RWPE2 (cell line): Measurements from ENCODE around the gene PGS1.
A peak's percentile ranks its signal among the peaks of the same experiment; 100 is the strongest.

ENCODE experiments used
- ATAC-seq: fragments of 200-7000 bp; cut with Tn5 transposase; 3 replicates; pipeline ENCODE4 v1.9.1; 2021; ENCODE audit warnings: low read depth
- DNase-seq: peaks from one replicate; pipeline ENCODE4 v3.0.0-alpha.2; 2020; ENCODE audit warnings: low spot score
- H3K27ac ChIP-seq: fragments of 450-650 bp; 2 replicates; pipeline ENCODE4 v1.5.1; 2017; ENCODE audit warnings: mild to moderate bottlenecking; ENCODE audit not compliant: poor library complexity, severe bottlenecking
- H3K27me3 ChIP-seq: fragments of 250-450 bp; sonication (Bioruptor Pico); 2 replicates; pipeline ENCODE4 v1.5.1; 2021; ENCODE audit warnings: mild to moderate bottlenecking, moderate library complexity; ENCODE audit not compliant: insufficient read depth, poor library complexity, severe bottlenecking
- H3K36me3 ChIP-seq: fragments of 250-450 bp; sonication (Bioruptor Pico); 2 replicates; pipeline ENCODE4 v1.5.1; 2020; ENCODE audit warnings: low read depth, mild to moderate bottlenecking, moderate library complexity
- H3K4me1 ChIP-seq: fragments of 250-450 bp; sonication (Bioruptor Pico); 2 replicates; pipeline ENCODE4 v1.5.1; 2021; ENCODE audit warnings: mild to moderate bottlenecking, moderate library complexity; ENCODE audit not compliant: insufficient read depth, poor library complexity, severe bottlenecking
- H3K4me3 ChIP-seq: fragments of 250-450 bp; sonication (Bioruptor Pico); 2 replicates; pipeline ENCODE4 v1.5.1; 2021; ENCODE audit warnings: mild to moderate bottlenecking, moderate library complexity; ENCODE audit not compliant: severe bottlenecking
- H3K9me3 ChIP-seq: fragments of 250-450 bp; sonication (Bioruptor Pico); 2 replicates; pipeline ENCODE4 v1.5.1; 2021; ENCODE audit warnings: mild to moderate bottlenecking, moderate library complexity; ENCODE audit not compliant: severe bottlenecking
- CTCF ChIP-seq: fragments of 450-650 bp; IDR thresholded peaks from one replicate; pipeline ENCODE4 v1.5.1; 2017; ENCODE audit warnings: mild to moderate bottlenecking, moderate library complexity; ENCODE audit not compliant: poor library complexity, severe bottlenecking

PGS1 gene

GRCh38 chr17:78351449-78352006 lies 26.9 kb upstream of the PGS1 start:
- Histone ChIP-seq H3K36me3 (no peaks in the 10 kb centered on the region), H3K4me1 (peaks cover 29% of the 10 kb centered on the region), H3K9me3 (no peaks in the 10 kb centered on the region), H3K27ac (peak overlapping the region; percentile 85), H3K27me3 (no peaks in the 10 kb centered on the region), H3K4me3 (no peak overlapping the region)
- ATAC-seq (peak; percentile 73), DNase-seq (peak; percentile 95)
- TF ChIP-seq CTCF = peak; percentile 26

DNA sequence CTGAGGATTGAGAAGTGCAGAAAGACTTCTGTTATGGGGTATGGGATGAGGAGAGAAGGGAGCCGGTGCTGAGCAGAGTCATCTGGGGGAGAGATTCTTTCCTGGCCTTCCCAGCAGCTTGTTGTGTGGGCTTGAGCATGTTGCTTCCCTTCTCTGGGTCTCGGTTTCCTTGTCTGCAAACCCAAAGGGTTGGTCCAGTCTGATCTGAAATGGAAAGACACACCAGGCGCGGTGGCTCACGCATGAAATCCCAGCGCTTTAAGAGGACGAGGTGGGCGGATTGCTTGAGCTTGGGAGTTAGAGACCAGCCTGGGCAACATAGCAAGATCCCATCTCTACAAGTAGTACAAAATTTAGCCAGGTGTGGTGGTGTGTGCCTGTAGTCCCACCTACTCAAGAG lies 24.6 kb upstream of the PGS1 start:
- no peak for ATAC-seq
- H3K27ac ChIP-seq = peak overlapping the region; percentile 85
- H3K4me1 ChIP-seq = peaks cover 45% of the 10 kb centered on the region
- no peaks in the 10 kb centered on the region for H3K27me3 ChIP-seq
- no peak for DNase-seq
- TF ChIP-seq CTCF = no peak
- H3K9me3 ChIP-seq = no peaks in the 10 kb centered on the region
- H3K4me3 ChIP-seq = no peak overlapping the region
- H3K36me3 ChIP-seq = peaks cover 22% of the 10 kb centered on the region

DNA sequence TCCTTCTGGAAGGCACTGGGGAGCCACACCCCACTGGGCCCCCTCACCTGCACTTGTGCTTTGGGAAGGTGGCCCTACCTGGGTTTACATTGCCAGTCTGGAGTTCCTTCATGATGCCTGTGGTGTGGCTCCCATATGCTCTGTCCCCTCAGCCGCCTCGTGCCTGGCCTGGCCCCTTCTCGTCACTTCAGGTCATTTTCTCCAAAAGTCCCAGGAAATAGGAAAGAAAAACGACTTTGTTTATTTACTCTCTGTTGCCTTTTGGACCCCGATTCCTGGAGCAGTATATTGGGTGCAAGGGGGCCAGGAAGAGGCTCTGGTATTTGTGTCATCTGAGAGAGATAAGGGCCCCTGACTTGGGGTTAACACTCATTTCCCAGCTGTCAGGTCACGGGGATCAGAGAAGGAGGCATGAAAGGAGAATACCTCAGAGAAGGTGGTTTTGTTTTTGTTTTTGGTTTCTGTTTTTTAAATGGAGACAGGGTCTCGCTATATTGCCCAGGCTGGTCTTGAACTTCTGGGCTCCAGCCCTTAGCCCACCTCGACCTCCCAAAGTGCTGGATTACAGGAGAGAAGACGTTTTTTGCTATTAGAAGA lies 23.3 kb upstream of the PGS1 start:
- Histone ChIP-seq H3K4me3 (no peak overlapping the region), H3K4me1 (peaks cover 45% of the 10 kb centered on the region), H3K27ac (peak overlapping the region; percentile 54), H3K9me3 (no peaks in the 10 kb centered on the region), H3K36me3 (peaks cover 22% of the 10 kb centered on the region), H3K27me3 (no peaks in the 10 kb centered on the region)
- ATAC-seq = no peak
- TF ChIP-seq CTCF = no peak
- no peak for DNase-seq

GRCh38 chr17:78355701-78356100 lies 22.7 kb upstream of the PGS1 start:
- H3K4me3 ChIP-seq = no peak overlapping the region
- TF ChIP-seq CTCF = no peak
- H3K36me3 ChIP-seq = peaks cover 22% of the 10 kb centered on the region
- H3K27me3 ChIP-seq = no peaks in the 10 kb centered on the region
- H3K27ac ChIP-seq = peak overlapping the region; percentile 54
- no peak for DNase-seq
- H3K4me1 ChIP-seq = peaks cover 45% of the 10 kb centered on the region
- no peaks in the 10 kb centered on the region for H3K9me3 ChIP-seq
- ATAC-seq = no peak

- TF ChIP-seq CTCF = no peak
- H3K27me3 ChIP-seq = no peaks in the 10 kb centered on the region
- H3K4me1 ChIP-seq = peaks cover 45% of the 10 kb centered on the region
- ATAC-seq (peak; percentile 54), DNase-seq (peak; percentile 92)
- H3K36me3 ChIP-seq = peaks cover 22% of the 10 kb centered on the region
- no peak overlapping the region for H3K4me3 ChIP-seq
- no peaks in the 10 kb centered on the region for H3K9me3 ChIP-seq
- H3K27ac ChIP-seq = peak overlapping the region; percentile 54
Measured at GRCh38 chr17:78356101-78356713, 22.2 kb upstream of the PGS1 start.
